Putamen (tissue), 1 donor: ENCODE data around the gene RBCK1.
"Not testable (repeated sequence)": the region's sequence is repeated elsewhere in the genome, so short reads cannot be mapped to it uniquely, and the experiment has no call there.

Source experiments
- DNase-seq: peaks from one replicate; pipeline ENCODE4 v3.0.0-alpha.2; 2016; ENCODE audit warnings: low spot score

The RBCK1 gene

DNA sequence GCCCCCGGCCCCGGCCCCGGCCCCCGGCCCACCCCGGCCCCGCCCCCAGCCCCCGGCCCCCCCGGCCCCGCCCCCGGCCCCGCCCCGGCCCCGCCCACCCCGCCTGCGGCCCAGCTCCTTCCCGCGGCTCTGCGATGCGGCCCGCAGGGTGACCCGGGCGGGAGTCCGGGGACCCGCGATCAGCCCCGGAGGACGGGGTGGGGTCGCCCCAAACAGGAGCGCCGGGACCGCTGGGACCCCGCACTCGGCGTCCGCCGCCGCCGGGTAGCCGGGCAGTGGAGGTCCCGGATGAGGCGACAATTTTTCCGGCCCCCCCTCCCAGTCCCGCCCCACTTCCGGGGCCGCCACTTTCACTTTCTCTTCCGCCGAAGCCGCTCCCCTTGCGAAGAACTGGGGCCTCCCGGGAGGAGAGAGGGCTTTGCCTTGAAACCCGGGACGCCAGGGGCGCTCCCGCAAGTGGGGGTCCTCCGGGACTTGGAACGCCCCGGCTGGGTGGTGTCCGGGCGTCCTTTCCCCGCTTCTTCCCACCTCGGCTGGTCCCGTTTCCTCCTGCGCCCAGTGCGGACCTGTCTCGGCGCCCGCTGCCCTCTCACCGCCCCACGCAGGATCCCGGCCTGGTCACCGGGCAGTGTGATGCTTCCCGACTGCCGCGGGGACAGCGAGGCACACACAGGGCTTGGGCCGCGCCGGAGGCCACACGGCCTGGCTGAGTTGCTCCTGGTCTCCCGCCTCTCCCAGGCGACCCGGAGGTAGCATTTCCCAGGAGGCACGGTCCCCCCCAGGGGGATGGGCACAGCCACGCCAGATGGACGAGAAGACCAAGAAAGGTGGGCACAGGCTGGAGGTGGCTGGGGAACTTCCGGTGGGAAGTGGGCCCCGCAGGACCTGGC is at the start of gene RBCK1:
Gene RBCK1, plus strand, starts transcription at position 347 of the 890 bp plus-strand sequence. Its CDS starts 459 bp downstream, at position 806.
- peak; percentile 82 for DNase-seq

GRCh38 chr20:358891-359555 is 49.1 kb upstream of the RBCK1 start:
- no peak for DNase-seq

- no peak for DNase-seq
Observed at GRCh38 chr20:361561-361960, 46.5 kb upstream of the RBCK1 start.

GRCh38 chr20:362271-363254 is 45.5 kb upstream of the RBCK1 start:
- no peak for DNase-seq

GRCh38 chr20:363319-364078 is 44.6 kb upstream of the RBCK1 start:
- DNase-seq = no peak

DNA sequence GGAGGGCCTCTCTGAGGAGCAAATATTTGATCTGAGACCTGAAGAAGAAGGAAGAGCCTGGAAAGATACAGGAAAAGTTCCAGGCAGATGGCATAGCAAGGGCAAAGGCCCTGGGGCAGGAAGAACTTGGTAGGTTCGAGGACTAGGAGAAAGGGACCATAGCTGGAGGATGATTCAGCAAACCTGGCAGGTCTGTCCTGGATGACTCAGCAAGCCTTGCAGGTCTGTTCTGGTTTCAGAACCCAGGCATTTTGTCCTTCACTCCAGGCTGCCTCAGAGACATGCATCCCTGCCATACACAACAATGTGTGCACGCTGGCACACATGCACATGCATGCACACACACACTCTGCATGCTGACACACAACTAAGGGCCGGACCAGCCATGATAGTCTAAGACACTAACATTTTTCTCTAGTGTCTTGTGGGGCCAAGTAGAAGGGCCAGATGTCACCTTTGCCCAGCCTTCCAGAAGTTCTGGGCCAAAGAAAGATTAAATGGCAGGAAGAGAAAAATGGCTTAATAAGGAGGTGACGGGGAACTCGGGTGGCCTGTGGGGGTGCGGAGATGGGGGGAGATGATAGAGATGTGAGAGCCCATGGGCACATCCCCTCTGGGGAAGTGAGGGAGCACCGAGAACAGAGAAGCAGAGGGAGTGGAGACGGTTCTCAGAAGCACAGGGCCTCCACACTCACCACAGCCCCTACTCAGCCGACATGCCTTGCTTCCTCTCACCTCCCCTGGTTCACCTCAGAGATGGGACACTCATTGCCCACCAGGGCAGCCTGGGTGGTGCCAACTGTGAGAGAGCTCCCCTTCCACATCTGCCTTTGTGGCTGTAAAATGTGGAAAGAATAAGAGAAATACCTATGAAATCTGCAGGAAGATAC is 42.9 kb upstream of the RBCK1 start:
- DNase-seq = no peak

- DNase-seq = no peak
Observed at GRCh38 chr20:366041-366718, 41.9 kb upstream of the RBCK1 start.

DNA sequence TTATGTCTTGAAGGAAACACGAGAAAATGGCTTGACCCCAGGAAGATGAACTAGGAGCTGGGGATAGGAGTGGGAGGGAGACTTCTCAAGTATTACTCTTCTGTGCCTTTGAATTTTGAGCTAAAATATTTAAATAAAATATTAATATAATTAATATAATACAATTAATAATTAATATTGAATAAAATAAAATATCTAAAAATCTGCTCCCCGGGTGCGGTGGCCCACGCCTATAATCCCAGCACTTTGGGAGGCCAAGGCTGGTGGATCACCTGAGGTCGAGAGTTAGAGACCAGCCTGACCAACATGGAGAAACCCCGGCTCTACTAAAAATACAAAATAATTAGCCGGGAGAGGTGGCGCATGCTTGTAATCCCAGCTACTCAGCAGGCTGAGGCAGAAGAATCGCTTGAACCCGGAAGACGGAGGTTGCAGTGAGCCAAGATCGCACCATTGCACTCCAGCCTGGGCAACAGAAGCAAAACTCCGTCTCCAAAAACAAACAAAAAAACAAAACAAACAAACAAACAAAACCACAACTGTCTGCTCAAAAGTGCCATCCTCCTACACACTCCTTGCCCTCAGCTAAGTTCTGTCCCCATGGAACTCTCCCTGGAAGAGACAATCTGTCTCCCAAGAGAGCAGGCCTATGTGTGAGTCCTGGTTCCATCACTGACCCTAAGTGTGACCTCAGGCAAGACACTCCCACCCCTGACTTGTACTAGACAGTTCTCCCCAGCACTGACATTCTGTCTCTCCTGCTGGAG is 41.2 kb upstream of the RBCK1 start:
- no peak for DNase-seq

GRCh38 chr20:367486-367887 is 40.6 kb upstream of the RBCK1 start:
- no peak for DNase-seq

DNA sequence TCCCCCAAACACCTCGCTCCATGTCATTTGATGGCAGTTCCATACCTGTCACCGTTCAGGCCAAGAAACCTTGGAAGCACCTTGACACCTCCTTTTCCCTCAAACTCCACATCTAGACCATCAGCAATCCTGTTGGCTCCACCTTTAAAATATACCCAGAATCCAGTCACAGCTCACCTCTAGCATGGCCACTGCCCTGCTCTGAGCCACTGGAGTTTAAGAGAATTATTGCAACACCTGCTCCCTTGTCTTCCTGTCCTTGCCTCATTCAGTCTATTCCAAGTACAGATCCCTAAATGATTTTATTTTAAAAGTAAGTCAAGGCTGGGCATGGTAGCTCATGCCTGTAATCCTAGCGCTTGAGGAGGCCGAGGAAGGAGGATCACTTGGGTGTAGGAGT is 39.2 kb upstream of the RBCK1 start:
- no peak for DNase-seq

DNA sequence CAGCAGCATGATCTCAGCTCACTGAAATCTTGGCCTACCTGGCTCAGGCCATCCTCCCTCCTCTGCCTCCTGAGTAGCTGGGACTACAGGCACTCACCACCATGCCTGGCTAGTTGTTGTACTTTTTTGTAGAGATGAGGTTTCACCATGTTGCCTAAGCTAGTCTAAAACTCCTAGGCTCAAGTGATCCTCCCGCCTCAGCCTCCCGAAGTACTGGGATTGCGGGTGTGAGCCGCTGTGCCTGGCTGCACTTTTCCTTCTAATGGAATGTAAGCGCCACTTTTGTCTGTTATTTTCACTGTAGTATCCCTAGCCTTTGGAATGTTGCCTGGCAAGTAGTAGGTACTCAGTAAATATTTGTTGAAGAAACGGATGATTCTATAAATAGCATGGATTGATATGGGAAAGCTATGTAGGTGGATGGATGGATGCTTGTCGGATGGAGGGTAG is 37.9 kb upstream of the RBCK1 start:
- DNase-seq = no peak

GRCh38 chr20:370977-371754 is 36.9 kb upstream of the RBCK1 start:
- no peak for DNase-seq

DNA sequence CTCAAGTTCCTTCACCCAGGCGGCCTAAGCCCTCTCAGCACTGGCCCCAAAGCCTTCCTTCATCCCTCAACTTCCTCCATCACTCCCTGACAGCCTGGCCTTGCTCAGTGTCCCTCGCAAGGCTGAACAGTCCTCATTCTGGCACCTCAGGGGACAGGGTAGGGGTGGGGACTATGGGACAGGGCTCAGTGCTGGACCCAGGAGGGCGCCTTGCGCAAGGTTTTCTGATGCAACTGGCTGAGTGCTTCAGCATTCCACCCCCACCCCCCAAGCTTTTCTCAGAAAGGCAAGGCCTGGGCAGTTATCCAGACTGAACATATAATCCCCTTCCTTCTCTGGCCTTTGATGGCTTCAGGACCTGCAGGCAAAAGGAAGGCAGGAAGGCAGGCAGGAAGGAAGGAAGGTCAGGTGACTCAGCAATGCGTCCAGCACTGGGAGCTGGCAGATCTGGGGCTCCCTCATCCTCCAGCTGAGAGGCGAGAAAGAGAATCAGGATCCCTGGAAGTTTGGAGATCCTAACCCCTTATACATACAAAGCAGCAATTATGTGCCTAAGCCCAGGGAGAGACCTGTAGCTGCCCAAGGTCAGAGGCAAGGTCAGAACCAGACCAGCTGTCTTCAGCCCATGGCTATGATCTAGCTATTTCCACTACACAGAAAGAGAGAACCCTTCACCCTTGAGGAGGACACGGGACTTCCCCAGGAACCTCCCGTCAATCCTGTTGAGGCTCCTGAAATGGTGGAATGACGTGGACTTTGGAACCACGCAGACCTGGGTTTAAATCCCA is 36.1 kb upstream of the RBCK1 start:
- no peak for DNase-seq

DNA sequence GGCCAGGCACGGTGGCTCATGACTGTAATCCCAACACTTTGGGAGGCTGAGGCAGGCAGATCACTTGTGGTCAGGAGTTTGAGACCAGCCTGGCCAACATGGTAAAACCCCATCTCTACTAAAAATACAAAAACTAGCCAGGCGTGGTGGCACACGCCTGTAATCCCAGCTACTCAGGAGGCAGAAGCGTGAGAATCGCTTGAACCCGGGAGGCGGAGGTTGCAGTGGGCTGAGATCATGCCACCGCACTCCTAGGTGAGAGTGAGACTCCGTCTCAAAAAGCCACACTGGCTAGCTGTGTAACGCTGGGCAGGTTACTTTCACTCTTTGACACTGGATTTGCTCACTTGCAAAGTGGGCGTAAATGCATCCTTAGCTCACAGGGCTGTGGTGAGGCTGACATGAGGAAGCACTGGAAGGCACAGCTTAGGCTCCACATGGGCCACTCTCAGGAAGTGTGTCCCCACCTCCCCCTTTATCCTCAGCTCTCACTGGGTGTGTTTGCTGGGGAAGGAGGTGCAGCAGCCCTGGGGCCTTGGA is 35.5 kb upstream of the RBCK1 start:
- DNase-seq = not testable (repeated sequence)

- no peak for DNase-seq
Observed at GRCh38 chr20:373171-373890, 34.8 kb upstream of the RBCK1 start.

DNA sequence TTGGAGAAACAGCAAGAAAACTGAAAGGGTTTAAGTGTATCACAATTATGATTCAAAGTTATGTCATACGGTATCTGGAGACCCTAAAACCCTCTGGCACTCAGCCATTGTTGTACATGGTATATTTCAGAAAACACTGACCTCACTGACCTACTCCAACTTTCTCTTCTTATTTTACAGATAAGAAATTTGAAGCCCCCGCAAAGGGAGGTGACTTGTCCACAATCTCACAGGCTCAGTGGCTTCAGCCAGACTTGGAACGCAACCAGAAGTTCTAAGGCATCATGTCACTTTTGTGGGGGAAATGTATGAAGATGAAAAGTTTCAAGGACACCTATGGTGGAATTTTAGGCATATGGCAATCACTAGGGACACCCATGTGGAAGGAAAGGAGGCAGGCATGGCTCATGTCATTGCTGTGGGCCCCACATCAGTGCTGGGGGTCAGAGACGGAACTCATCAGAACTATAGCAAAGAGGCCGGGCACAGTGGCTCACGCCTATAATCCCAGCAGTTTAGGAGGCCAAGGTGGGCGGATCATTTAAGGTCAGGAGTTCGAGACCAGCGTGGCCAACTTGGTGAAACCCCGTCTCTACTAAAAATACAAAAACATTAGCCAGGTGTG is 32.7 kb upstream of the RBCK1 start:
- DNase-seq = no peak
